Measurements from ENCODE around the gene DYNC2LI1. TPM values are rescaled to one million over a fixed set of nuclear protein-coding genes. Genes with fewer than 3 reads are reported as not detected.

The DYNC2LI1 gene
- total RNA-seq, 1 donor from 2014 or later: 8.1 TPM

GRCh38 chr2:43738257-43738656, 35.6 kb upstream of the DYNC2LI1 start:
- Histone ChIP-seq H3K27ac (replicated peaks) (no peak overlapping the region), H3K27me3 (ENCODE audit: low read depth) (no peaks in the 10 kb centered on the region), H3K4me1 (no peaks in the 10 kb centered on the region), H3K4me3 (no peak overlapping the region), H3K36me3 (no peaks in the 10 kb centered on the region), H3K9me3 (replicated peaks) (no peaks in the 10 kb centered on the region)
- DNase-seq: no peak
- TF ChIP-seq CTCF (IDR thresholded peaks at IDR 0.05; ENCODE audit: borderline replicate concordance): no peak
- intact Hi-C loops (cut with micrococcal nuclease): no loop called here

DNA sequence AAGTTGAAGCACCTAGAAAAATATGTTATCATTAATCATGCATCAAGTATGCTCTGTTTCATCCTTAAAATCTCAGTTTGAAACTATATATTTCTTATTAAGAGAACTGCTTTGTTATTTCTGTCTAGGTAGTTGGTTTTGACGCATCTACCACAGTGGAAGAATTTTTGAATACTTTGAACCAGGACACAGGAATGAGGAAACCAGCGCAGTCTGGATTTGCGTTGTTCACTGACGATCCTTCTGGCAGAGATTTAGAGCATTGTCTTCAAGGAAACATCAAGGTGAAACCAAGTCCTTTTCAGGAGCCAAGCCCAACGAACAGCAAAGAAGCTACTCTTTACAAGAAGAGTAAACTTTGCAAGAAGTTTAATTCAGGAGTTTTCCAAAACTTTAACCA, 30.1 kb upstream of the DYNC2LI1 start:
- no peak for TF ChIP-seq CTCF (IDR thresholded peaks at IDR 0.05; ENCODE audit: borderline replicate concordance)
- Histone ChIP-seq H3K27me3 (ENCODE audit: low read depth) (no peaks in the 10 kb centered on the region), H3K36me3 (no peaks in the 10 kb centered on the region), H3K27ac (replicated peaks) (no peak overlapping the region), H3K4me1 (no peaks in the 10 kb centered on the region), H3K4me3 (no peak overlapping the region), H3K9me3 (replicated peaks) (no peaks in the 10 kb centered on the region)
- DNase-seq: no peak
- intact Hi-C loops (cut with micrococcal nuclease): no loop called here

- H3K4me3 ChIP-seq: no peak overlapping the region
- intact Hi-C loops (cut with micrococcal nuclease): no loop called here
- no peak for TF ChIP-seq CTCF (IDR thresholded peaks at IDR 0.05; ENCODE audit: borderline replicate concordance)
- no peaks in the 10 kb centered on the region for H3K27me3 ChIP-seq (ENCODE audit: low read depth)
- H3K36me3 ChIP-seq: no peaks in the 10 kb centered on the region
- no peak overlapping the region for H3K27ac ChIP-seq (replicated peaks)
- H3K9me3 ChIP-seq (replicated peaks): no peaks in the 10 kb centered on the region
- no peaks in the 10 kb centered on the region for H3K4me1 ChIP-seq
- DNase-seq: no peak
Observed at GRCh38 chr2:43745457-43745856, 28.4 kb upstream of the DYNC2LI1 start.

DNA sequence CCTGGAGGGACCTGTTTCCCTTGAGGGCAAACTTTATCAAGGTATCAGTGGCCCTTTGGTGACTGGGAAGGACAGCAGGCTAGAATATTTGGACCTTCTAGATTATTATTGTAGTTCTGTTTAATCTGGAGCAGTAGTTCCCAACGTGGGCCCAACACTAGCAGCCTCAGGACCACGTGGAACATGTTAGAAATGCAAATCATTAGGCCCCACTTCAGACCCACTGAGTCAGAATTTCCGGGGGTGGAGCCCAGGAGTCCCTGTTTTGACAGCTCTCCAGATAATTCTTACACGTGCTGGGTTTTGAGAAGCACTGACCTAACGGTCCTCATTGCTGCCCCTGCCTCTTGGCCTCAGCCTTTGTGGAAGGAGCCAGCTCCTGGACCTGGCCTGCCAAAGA, 25.5 kb upstream of the DYNC2LI1 start:
- DNase-seq: no peak
- intact Hi-C loops (cut with micrococcal nuclease): no loop called here
- Histone ChIP-seq H3K9me3 (replicated peaks) (no peaks in the 10 kb centered on the region), H3K4me1 (no peaks in the 10 kb centered on the region), H3K27ac (replicated peaks) (no peak overlapping the region), H3K27me3 (ENCODE audit: low read depth) (no peaks in the 10 kb centered on the region), H3K4me3 (no peak overlapping the region), H3K36me3 (no peaks in the 10 kb centered on the region)
- TF ChIP-seq CTCF (IDR thresholded peaks at IDR 0.05; ENCODE audit: borderline replicate concordance): no peak

DNA sequence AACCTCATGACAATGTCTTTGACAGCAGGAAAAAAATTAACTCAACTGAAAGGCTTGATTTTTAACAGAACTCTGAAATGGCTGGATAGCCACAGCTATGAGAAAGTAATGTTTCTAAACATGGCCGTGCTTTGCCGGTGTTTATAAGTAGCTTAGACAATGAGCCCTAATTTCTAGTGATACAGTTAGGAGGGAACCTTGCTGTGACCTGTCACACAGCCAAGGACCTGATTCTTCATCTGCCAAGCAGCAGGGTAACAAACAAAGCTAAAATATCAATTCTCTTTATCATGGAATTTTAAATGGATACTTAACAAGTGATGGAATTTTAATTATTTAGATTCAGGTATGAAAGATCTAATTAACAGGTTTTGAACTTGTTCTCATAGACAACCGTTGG, 24.3 kb upstream of the DYNC2LI1 start:
- Histone ChIP-seq H3K27me3 (ENCODE audit: low read depth) (no peaks in the 10 kb centered on the region), H3K27ac (replicated peaks) (no peak overlapping the region), H3K4me1 (no peaks in the 10 kb centered on the region), H3K36me3 (no peaks in the 10 kb centered on the region), H3K4me3 (no peak overlapping the region), H3K9me3 (replicated peaks) (no peaks in the 10 kb centered on the region)
- intact Hi-C loops (cut with micrococcal nuclease): no loop called here
- no peak for DNase-seq
- no peak for TF ChIP-seq CTCF (IDR thresholded peaks at IDR 0.05; ENCODE audit: borderline replicate concordance)

DNA sequence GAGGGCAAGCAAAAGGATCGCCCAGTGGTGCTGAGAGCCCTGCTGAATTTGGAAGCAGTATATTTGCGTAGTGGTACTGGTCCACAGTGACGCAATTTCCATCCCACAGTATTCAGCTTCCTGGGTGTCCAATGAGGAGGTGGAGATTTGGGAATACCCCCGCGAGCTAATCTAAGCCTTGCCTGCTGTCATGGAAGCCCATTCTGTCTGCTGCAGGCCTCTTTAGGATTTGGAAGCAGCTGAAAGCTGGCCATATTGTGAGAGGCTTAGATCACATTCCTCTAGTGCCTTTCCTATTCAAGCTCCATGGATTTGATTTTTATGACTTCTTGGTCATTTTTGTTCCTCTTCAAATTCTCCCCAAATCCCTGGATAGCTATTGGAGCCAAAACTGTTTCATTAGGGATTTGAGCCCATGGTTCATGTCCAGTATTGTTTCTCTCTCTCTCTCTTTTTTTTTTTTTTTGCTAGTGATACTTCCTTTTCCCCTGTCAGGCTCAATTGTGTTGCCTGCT, 22.3 kb upstream of the DYNC2LI1 start:
- no peak for TF ChIP-seq CTCF (IDR thresholded peaks at IDR 0.05; ENCODE audit: borderline replicate concordance)
- Histone ChIP-seq H3K27ac (replicated peaks) (no peak overlapping the region), H3K9me3 (replicated peaks) (no peaks in the 10 kb centered on the region), H3K4me1 (no peaks in the 10 kb centered on the region), H3K27me3 (ENCODE audit: low read depth) (no peaks in the 10 kb centered on the region), H3K4me3 (no peak overlapping the region), H3K36me3 (no peaks in the 10 kb centered on the region)
- no peak for DNase-seq
- intact Hi-C loops (cut with micrococcal nuclease): no loop called here

Measured in left ventricle myocardium inferior (tissue), 1 donor.